GM12801 (cell line): ENCODE data around the gene LSAMP.

Source experiments
- TF ChIP-seq, protein P1 (sequence below): IDR thresholded peaks from one replicate; pipeline ENCODE4 v1.5.1; 2011; ENCODE audit warnings: control low read depth; ENCODE audit not compliant: insufficient read length; ENCODE audit errors: extremely low read depth

Gene LSAMP

DNA sequence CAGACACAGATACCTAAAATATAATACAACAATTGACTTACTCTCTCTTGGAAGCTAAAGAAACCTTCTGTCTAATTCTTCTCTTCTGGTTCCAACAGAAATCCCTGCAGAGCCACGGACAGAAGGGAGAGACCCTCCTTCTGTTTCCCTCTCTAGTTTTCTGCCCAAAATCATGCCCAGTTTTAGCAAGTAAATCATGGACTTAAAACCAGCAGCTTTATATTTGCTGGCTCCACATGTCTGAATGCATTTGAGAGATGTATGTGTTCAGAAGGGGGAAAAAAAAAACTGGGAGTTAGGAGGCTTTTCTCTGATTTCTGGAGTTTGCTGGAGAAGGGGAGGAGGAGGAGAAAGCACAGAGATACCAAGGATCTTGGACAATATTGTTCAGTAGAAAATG lies 147.1 kb downstream of the LSAMP start:
- TF ChIP-seq, protein P1, sequence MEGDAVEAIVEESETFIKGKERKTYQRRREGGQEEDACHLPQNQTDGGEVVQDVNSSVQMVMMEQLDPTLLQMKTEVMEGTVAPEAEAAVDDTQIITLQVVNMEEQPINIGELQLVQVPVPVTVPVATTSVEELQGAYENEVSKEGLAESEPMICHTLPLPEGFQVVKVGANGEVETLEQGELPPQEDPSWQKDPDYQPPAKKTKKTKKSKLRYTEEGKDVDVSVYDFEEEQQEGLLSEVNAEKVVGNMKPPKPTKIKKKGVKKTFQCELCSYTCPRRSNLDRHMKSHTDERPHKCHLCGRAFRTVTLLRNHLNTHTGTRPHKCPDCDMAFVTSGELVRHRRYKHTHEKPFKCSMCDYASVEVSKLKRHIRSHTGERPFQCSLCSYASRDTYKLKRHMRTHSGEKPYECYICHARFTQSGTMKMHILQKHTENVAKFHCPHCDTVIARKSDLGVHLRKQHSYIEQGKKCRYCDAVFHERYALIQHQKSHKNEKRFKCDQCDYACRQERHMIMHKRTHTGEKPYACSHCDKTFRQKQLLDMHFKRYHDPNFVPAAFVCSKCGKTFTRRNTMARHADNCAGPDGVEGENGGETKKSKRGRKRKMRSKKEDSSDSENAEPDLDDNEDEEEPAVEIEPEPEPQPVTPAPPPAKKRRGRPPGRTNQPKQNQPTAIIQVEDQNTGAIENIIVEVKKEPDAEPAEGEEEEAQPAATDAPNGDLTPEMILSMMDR, result no peak

DNA sequence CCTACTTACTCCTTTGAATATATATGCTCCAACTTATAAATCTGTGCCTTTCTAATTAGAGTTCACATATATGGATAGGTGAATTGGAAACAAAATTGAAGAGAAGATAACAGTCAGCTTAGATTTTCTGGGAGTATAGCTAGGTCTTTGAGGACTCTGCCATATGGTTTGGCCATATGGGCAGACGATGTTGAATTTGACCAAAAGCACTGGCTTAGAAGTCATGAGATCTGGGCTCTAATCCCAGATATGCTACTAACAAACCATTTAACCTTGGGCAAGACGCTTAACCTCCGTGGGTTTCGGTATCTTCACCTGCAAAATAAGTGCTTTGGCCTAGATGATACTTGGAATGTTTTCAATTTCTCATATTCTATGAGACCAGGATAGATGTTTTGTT lies 154.1 kb downstream of the LSAMP start:
- TF ChIP-seq, protein P1, result no peak

DNA sequence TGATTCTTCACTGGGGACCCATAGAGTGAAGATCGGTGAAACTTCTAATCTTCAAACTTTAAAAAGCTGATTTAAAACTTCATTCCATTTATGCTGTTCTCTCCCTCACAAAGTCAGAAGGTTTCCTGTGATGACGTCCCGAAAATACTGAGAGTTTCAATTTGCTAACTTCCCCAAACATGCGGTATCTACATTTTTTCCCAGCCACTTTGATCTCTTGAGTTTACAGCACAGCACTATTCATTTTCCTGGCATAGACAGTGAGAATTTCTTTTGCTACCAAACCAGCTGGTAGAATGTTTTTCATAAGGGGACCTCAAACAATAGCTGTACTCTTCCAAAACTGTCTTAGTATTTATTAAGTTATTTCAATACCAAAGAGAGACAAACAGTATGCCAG lies 156.8 kb downstream of the LSAMP start:
- TF ChIP-seq, protein P1, result no peak

DNA sequence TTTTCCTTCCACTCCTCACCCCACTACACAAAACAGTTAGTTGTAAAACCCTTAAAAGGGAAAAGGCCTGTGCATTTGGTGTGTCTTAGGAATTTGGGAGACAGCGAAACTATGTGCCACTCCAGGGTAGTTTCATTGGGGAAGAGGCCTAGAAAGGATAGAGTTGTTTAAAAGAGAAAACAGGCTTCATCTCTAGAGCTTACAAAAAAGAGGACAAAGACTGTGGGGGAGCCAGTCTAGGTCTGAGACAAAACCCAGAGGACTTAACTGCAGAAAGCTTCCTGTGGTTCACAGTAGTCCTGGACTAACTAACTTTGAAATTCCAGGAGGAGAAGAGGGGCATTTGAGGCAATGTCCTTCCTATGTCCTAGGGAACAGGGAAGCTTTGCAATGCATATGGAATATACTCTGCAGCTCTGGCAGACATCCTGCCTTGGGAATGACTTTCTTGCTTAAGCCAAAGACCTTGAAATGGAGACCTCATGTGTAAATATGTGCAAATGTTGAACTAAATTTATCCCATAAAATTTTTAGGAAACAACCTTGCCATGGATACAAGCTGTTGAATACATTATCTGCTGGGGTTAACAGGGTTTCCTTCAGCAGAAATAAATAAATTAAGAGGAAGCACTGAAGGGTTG lies 159.4 kb downstream of the LSAMP start:
- TF ChIP-seq, protein P1, result no peak

DNA sequence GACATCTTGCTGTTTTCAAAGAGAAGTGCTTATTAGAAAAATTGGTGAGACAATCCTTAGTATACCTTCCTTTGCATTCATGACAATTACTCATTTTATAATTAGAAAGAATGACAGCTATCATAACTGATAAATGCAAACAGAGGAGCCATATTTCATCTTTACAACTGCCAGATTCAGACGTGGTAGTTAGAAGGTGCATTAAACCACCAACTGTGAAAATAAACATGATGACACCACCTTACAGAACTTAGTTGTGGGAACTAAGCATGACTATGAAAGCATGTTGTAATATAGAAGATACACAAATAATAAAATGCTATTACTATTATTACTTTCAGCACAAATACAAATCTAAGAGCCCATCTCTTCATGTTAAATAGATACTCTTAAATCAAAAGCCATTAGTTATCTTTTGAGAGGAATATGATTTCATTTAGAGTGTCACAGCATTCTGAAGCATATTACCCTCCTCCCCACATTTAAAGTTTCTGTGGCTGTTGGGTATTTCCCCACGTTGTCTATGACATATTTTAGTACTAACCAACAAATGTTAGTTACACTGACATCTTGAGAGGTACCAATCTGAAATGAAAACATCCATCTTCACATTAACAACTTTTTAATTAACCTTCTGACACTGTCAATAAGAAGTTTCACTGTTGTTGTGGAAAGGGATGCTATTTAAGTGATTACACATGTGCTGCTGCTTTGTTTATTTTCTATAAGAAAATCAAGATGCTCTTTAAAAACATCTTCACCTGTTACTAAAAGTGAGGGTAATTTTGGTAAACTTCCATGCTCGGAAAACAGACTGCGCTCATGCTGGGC lies 163.8 kb downstream of the LSAMP start:
- TF ChIP-seq, protein P1, result no peak

DNA sequence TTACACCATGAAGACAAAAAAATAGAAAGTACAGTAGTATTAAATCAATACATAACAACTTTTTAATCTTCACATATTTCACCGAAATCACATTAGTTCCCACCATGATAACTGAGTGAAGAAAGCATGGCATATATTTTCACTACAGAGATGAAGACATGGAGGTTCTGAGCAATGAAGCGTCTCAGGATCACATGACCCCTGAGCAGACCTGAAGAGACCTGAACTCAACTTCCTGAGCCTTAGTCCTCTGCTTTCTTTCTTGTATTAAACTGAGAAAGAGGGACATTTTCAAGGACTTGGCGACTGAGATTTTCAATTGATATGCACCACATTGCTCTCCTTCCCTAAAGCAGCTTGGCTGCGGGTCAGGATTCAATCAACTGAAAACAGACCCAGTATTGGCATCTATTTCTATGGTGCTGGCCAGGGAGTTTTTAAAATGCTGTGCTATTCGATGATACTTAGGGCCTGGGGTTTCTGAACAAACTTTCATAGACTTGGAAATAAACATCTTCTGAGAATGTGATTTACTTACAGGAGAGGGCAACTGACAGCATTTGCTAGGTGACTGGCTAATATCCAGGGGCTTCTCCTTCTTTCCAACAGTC lies 165.1 kb downstream of the LSAMP start:
- TF ChIP-seq, protein P1, result no peak

- TF ChIP-seq, protein P1, result no peak
Measured at GRCh38 chr3:116276675-116277074, 168.6 kb downstream of the LSAMP start.
